Measurements from ENCODE around the gene PPP1R12A.
"Not testable (repeated sequence)": the region's sequence is repeated elsewhere in the genome, so short reads cannot be mapped to it uniquely, and the experiment has no call there.

PPP1R12A gene

DNA sequence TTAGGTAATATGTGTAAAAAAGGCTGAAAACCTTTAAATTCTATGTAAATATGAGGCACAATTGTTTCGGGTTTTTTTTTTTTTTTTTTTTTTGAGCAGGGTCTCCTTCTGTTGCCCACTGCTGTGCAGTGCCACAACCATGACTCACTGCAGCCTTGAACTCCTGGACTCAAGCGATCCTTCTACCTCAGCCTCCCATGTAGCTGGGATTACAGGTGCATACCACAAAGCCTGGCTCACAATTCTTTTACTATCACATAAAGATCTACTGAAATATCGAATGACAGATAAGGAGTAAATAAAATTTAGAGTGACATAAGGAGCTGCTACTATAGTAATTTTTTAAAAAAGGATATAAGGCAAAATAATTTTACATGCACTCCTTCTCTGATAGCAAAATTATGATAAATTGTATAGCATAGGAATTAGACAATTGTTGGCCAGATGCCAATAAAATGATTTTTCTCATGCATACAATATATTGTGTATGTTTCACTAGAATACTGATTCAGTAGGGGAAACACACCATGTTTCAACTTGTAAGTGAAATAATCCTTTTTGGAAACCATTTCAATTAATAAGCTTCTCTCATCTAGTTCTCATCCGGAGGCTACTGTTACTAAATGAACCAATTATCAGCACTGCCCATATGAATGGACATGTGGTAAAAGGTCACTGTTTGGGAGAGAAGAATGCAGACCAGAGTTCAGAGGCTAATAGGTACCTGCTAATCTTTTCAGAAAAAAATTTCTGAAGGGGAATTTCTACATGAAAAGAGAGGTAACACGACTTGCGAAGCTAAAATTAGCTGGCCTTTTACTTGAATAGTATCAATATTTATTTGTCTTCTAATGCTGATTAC is 108.4 kb downstream of the PPP1R12A start:
- no peak for DNase-seq (ENCODE audit: low read depth)
- no peak overlapping the region for H3K4me3 ChIP-seq (replicated peaks; ENCODE audit: low read depth, low read length)
- TF ChIP-seq, protein P1, sequence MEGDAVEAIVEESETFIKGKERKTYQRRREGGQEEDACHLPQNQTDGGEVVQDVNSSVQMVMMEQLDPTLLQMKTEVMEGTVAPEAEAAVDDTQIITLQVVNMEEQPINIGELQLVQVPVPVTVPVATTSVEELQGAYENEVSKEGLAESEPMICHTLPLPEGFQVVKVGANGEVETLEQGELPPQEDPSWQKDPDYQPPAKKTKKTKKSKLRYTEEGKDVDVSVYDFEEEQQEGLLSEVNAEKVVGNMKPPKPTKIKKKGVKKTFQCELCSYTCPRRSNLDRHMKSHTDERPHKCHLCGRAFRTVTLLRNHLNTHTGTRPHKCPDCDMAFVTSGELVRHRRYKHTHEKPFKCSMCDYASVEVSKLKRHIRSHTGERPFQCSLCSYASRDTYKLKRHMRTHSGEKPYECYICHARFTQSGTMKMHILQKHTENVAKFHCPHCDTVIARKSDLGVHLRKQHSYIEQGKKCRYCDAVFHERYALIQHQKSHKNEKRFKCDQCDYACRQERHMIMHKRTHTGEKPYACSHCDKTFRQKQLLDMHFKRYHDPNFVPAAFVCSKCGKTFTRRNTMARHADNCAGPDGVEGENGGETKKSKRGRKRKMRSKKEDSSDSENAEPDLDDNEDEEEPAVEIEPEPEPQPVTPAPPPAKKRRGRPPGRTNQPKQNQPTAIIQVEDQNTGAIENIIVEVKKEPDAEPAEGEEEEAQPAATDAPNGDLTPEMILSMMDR (IDR thresholded peaks at IDR 0.05; ENCODE audit: low read length, missing control alignments) = no peak

DNA sequence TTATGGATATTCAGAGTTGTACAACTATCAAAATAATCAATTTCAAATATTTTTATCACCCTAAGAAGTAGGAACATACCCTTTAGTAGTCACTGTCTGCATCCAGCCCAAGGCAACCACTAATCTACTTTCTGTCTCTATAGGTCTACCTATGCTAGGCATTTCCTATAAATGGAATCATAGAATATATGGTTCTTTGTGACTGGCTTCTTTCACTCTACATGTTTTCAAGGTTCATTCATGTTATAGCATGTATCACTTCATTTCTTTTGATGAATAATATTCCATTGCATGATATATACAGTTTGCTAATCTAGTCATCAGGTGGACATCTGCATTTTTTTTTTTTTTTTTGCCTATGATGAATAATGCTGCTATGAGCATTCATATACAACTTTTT is 112.4 kb downstream of the PPP1R12A start:
- TF ChIP-seq, protein P1 (IDR thresholded peaks at IDR 0.05; ENCODE audit: low read length, missing control alignments) = no peak
- H3K4me3 ChIP-seq (replicated peaks; ENCODE audit: low read depth, low read length) = no peak overlapping the region
- DNase-seq (ENCODE audit: low read depth) = no peak

DNA sequence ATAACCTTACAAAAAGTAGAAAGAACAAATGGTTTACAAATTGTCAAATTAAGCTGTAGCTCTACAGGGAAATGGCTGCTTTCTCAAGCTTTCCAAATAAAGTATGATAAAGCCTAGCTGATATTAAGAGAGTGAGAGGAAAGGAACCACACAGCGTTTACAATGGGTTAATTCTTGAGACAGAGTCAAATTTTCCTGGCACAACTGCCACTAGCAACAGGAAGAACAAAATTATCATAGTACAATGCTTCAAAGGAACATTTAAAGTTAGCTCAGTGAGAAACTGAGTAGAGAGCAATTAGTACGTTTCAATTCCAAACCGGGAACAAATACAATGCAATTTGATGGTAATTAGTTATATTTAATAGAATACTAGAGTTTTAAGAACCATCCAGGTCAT is 116.0 kb downstream of the PPP1R12A start:
- TF ChIP-seq, protein P1 (IDR thresholded peaks at IDR 0.05; ENCODE audit: low read length, missing control alignments) = no peak
- H3K4me3 ChIP-seq (replicated peaks; ENCODE audit: low read depth, low read length) = no peak overlapping the region
- peak; percentile 53 for DNase-seq (ENCODE audit: low read depth)

DNA sequence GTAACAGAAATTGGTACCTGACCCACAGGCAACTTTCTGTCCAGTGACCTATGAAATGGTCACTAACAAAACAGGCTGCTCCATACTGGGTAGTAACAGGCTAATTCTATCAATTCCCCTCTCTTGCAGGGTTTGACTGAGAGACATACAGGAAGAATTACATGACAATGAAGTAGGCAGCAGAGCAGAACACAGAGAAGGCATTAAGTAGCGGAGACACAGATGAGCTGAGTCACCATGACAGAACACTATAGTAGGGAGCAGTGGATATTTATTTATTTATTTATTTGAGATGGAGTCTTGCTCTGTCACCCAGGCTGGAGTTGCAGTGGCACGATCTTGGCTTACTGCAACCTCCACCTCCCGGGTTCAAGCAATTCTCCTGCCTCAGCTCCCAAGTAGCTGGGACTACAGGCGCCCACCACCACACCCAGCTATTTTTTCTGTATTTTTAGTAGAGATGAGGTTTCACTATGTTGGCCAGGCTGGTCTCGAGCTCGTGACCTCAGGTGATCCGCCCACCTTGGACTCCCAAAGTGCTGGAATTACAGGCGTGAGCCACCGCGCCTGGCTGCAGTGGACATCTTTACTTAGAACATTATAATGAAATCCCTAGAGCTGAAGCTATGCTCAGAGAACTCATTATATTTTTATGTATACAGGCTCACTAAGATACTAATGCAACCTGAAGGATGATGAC is 150.4 kb downstream of the PPP1R12A start:
- peak; percentile 23 for DNase-seq (ENCODE audit: low read depth)

DNA sequence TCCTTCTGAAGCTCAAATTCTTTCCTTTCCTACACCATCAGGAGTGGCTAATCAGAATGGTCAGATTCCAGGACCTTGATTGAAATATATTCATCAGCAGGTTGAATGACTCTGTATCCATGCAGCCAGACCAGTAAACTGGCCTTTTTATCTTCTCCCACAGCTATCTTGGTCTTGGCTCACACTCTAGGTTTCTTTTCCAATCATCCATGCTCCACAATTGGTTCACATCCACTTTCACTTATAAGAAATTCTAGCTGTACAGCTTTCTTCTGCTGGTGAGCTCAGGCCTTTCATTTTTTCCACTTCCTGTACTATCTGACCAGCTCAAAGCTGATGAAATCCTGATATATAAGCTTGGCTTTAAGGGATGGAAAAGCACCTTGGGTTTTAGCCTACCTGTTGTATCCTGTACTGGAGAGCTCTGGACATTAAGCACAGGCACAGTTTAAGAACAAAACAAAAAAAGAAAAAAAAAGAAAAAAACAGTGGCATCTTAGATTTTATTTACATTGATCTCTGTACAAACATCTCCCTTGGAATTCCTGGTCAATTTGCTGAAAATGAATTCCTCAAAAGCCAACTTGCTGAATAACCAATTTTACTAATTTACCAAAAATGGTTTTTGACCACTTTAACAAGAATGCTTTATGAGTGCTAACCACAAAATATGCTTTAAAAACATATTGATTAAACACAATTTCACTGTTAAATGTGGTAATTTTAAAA is 152.6 kb downstream of the PPP1R12A start:
- DNase-seq (ENCODE audit: low read depth) = peak; percentile 63
- no peak overlapping the region for H3K4me3 ChIP-seq (replicated peaks; ENCODE audit: low read depth, low read length)
- TF ChIP-seq, protein P1 (IDR thresholded peaks at IDR 0.05; ENCODE audit: low read length, missing control alignments) = no peak

More for the DNA sequence above, 150.4 kb downstream of the PPP1R12A start:
- not testable (repeated sequence) for H3K4me3 ChIP-seq (replicated peaks; ENCODE audit: low read depth, low read length)

DNA sequence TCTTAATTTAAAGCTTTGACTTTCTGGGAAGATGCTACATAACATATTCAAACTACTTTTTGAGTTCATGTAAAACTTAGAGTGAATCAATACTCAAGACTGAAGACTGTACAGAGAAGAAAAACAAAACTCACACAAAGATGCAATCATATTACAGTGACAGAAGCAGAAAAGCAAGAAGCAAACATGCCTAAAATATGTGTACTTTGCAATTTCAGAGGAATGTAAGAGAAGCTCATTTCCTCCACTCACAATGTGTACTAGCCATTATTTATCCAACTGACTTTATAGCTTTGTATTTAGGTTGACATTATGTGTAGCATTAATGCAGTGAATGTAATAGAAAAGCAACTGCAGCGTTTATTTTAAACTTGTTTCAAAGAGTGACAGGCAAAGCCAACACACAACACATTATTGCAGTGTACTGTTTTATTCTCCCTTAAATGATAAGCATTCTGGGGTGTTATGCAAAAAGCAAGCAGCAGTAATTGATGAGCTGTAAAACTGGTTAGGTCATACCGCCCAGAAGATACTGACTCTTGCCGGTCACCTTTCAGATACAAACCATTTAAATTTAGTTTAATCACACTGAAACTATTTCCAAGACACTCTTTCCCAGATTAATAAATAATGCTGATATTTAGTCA is 156.0 kb downstream of the PPP1R12A start:
- no peak overlapping the region for H3K4me3 ChIP-seq (replicated peaks; ENCODE audit: low read depth, low read length)
- TF ChIP-seq, protein P1 (IDR thresholded peaks at IDR 0.05; ENCODE audit: low read length, missing control alignments) = no peak
- DNase-seq (ENCODE audit: low read depth) = no peak
